Panc1 (cell line): ENCODE data around the gene CCSAP.
"Not testable (repeated sequence)": the region's sequence is repeated elsewhere in the genome, so short reads cannot be mapped to it uniquely, and the experiment has no call there.

ENCODE experiments used
- POLR2AphosphoS5 ChIP-seq: IDR thresholded peaks from 2 replicates; pipeline ENCODE4 v1.6.1; 2012; ENCODE audit warnings: mild to moderate bottlenecking, low read depth, low read length, moderate library complexity
- REST ChIP-seq, 2 experiments: IDR thresholded peaks; 2 replicates each; pipeline ENCODE4 v1.6.1; 2011 to 2012; ENCODE audit warnings: low read depth in 2 of 2, control low read depth in 1 of 2, low read length in 1 of 2, mild to moderate bottlenecking in 1 of 2, moderate library complexity in 1 of 2; ENCODE audit not compliant: insufficient read depth in 1 of 2
- TF ChIP-seq, protein P1 (sequence below): fragments of 450-650 bp; IDR thresholded peaks from 2 replicates; pipeline ENCODE4 v1.5.1; 2017; ENCODE audit warnings: mild to moderate bottlenecking

- TF ChIP-seq, protein P1, sequence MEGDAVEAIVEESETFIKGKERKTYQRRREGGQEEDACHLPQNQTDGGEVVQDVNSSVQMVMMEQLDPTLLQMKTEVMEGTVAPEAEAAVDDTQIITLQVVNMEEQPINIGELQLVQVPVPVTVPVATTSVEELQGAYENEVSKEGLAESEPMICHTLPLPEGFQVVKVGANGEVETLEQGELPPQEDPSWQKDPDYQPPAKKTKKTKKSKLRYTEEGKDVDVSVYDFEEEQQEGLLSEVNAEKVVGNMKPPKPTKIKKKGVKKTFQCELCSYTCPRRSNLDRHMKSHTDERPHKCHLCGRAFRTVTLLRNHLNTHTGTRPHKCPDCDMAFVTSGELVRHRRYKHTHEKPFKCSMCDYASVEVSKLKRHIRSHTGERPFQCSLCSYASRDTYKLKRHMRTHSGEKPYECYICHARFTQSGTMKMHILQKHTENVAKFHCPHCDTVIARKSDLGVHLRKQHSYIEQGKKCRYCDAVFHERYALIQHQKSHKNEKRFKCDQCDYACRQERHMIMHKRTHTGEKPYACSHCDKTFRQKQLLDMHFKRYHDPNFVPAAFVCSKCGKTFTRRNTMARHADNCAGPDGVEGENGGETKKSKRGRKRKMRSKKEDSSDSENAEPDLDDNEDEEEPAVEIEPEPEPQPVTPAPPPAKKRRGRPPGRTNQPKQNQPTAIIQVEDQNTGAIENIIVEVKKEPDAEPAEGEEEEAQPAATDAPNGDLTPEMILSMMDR = not testable (repeated sequence)
- TF ChIP-seq REST (IDR thresholded peaks at IDR 0.05; ENCODE audit: insufficient read depth in 1 of 2, low read depth in 2 of 2, low read length in 1 of 2); POLR2AphosphoS5: not testable (repeated sequence)
These were observed 15.1 kb downstream of the CCSAP start for GRCh38 chr1:229327765-229328164.
